HepG2 (cell line): ENCODE results near the gene ACADSB. TPM values are rescaled to one million over a fixed set of nuclear protein-coding genes. Genes with fewer than 3 reads are reported as not detected.
A peak's percentile ranks its signal among the peaks of the same experiment; 100 is the strongest.

Experiments
- AFF4 ChIP-seq: sonication (generic); formaldehyde crosslinking; IDR thresholded peaks from 2 replicates; pipeline ENCODE4 v1.4.0; 2020; ENCODE audit warnings: missing genetic modification reagents
- BATF2 ChIP-seq: sonication (generic); formaldehyde crosslinking; IDR thresholded peaks from 2 replicates; pipeline ENCODE4 v1.8.0; 2022; ENCODE audit warnings: mild to moderate bottlenecking, missing genetic modification reagents, moderate library complexity
- ERF ChIP-seq: IDR thresholded peaks from 2 replicates; pipeline ENCODE4 v1.6.1; 2018; ENCODE audit warnings: missing biosample characterization, missing genetic modification reagents
- FOXC1 ChIP-seq: sonication (generic); formaldehyde crosslinking; IDR thresholded peaks from 2 replicates; pipeline ENCODE4 v1.8.0; 2022; ENCODE audit warnings: mild to moderate bottlenecking, missing genetic modification reagents, borderline replicate concordance
- FOXP1 ChIP-seq, 2 experiments: fragments of 450-650 bp in 1 of 2; IDR thresholded peaks; 2 replicates each; pipeline ENCODE4 v1.6.1; 2017 to 2018; ENCODE audit warnings: antibody characterized with exemption in 1 of 2
- GABPB1 ChIP-seq: IDR thresholded peaks from 2 replicates; pipeline ENCODE4 v1.6.1; 2016; ENCODE audit warnings: mild to moderate bottlenecking, missing genetic modification reagents, moderate library complexity, missing compliant biosample characterization
- GATAD2A ChIP-seq: IDR thresholded peaks from 2 replicates; pipeline ENCODE4 v1.6.1; 2016
- GPN1 ChIP-seq: sonication (generic); formaldehyde crosslinking; IDR thresholded peaks from 2 replicates; pipeline ENCODE4 v1.5.1; 2020; ENCODE audit warnings: missing genetic modification reagents, borderline replicate concordance
- HOXD1 ChIP-seq: sonication (generic); formaldehyde crosslinking; IDR thresholded peaks from 2 replicates; pipeline ENCODE4 v1.5.0; 2020; ENCODE audit warnings: missing genetic modification reagents
- NFRKB ChIP-seq: fragments of 450-650 bp; IDR thresholded peaks from 2 replicates; pipeline ENCODE4 v1.6.1; 2017
- PITX1 ChIP-seq: sonication (generic); formaldehyde crosslinking; IDR thresholded peaks from 2 replicates; pipeline ENCODE4 v1.5.1; 2020; ENCODE audit warnings: mild to moderate bottlenecking, missing genetic modification reagents
- RNF219 ChIP-seq: sonication (generic); formaldehyde crosslinking; IDR thresholded peaks from 2 replicates; pipeline ENCODE4 v1.5.0; 2020; ENCODE audit warnings: mild to moderate bottlenecking, missing genetic modification reagents
- SCMH1 ChIP-seq: sonication (generic); formaldehyde crosslinking; IDR thresholded peaks from 2 replicates; pipeline ENCODE4 v1.9.0; 2021; ENCODE audit warnings: missing genetic modification reagents, mild to moderate bottlenecking, borderline replicate concordance
- SP1 ChIP-seq, 2 experiments: fragments of 450-650 bp in 1 of 2; sonication (generic) in 1 of 2; formaldehyde crosslinking in 1 of 2; IDR thresholded peaks; 2 replicates each; pipeline versions ENCODE4 v1.4.0 to v1.6.1; 2016 to 2020; ENCODE audit warnings: missing genetic modification reagents in 1 of 2
- THAP7 ChIP-seq: sonication (generic); formaldehyde crosslinking; IDR thresholded peaks from 2 replicates; pipeline ENCODE4 v1.8.1; 2023; ENCODE audit warnings: mild to moderate bottlenecking, missing genetic modification reagents
- USF2 ChIP-seq, 2 experiments: sonication (generic) in 1 of 2; formaldehyde crosslinking in 1 of 2; IDR thresholded peaks; 2 replicates each; pipeline versions ENCODE4 v1.5.1 to v1.6.1; 2011 to 2020; ENCODE audit warnings: borderline replicate concordance in 1 of 2, low read depth in 1 of 2, low read length in 1 of 2, mild to moderate bottlenecking in 1 of 2, missing genetic modification reagents in 1 of 2, moderate library complexity in 1 of 2
- polyA plus RNA-seq, 8 experiments: library from polyadenylated mRNA; depleted of rRNA in 3 of 8; stranded (reverse) in 7 of 8; unstranded in 1 of 8; fragments of >200 nt; fragmentation: Illumina TruSeq in 4 of 8; extraction: Trizol in 4 of 8; gene quantifications; 2 replicates each; pipeline versions ENCODE4 v1.2.1 to v1.2.3, GENCODE V29; 2011 to 2016; ENCODE audit warnings: low read depth in 4 of 8, missing spikeins in 1 of 8, mixed read lengths in 1 of 8; ENCODE audit not compliant: insufficient read depth in 1 of 8
- total RNA-seq, 5 experiments: library from RNA; depleted of rRNA; stranded (reverse); fragments of >200 nt; fragmentation: Illumina TruSeq; extraction: Trizol; gene quantifications; 2 replicates each; pipeline ENCODE4 v1.2.3, GENCODE V29; 2016; ENCODE audit warnings: low read depth in 1 of 5

ACADSB gene
- total and polyA plus RNA-seq, 2 of the 13 experiments (the other 11 are each of a cell fraction or from before 2014, with no cell fraction given) = 80.0 to 87.6 TPM

- TF ChIP-seq GPN1 = peak; percentile 13; the same call in 1 of the 2 replicates
- peak; percentile 78 for TF ChIP-seq ERF (CRISPR knock-in tag)
- peak; percentile 66; the same call in 1 of the 2 replicates for TF ChIP-seq HOXD1 (CRISPR knock-in tag)
- peak; percentile 78; the same call in 1 of the 2 replicates for TF ChIP-seq SP1 (IDR thresholded peaks at IDR 0.05)
- peak; percentile 91 for TF ChIP-seq SP1 (CRISPR knock-in tag; IDR thresholded peaks at IDR 0.05)
- peak; percentile 18; the same call in 1 of the 2 replicates for TF ChIP-seq FOXC1 (CRISPR knock-in tag)
- peak; percentile 86 for TF ChIP-seq NFRKB
- peak; percentile 99 for TF ChIP-seq THAP7 (CRISPR knock-in tag)
- peak; percentile 73 for TF ChIP-seq GABPB1
- TF ChIP-seq PITX1 (CRISPR knock-in tag) = peak; percentile 94
- no peak for TF ChIP-seq AFF4
- no peak for TF ChIP-seq SCMH1 (CRISPR knock-in tag)
- TF ChIP-seq RNF219 (CRISPR knock-in tag) = 0 out of 2 replicates have a peak, but pooled peaks have one; percentile 58
- 0 out of 2 replicates have a peak, but pooled peaks have one; percentile 6 for TF ChIP-seq USF2 (IDR thresholded peaks at IDR 0.05; ENCODE audit: low read depth, low read length)
- TF ChIP-seq USF2 (CRISPR knock-in tag; IDR thresholded peaks at IDR 0.05; ENCODE audit: borderline replicate concordance) = no peak
- no peak for TF ChIP-seq FOXP1 (IDR thresholded peaks at IDR 0.05)
- TF ChIP-seq FOXP1 (CRISPR knock-in tag; IDR thresholded peaks at IDR 0.05) = no peak
- no peak for TF ChIP-seq BATF2 (CRISPR knock-in tag)
- peak; percentile 66 for TF ChIP-seq GATAD2A (CRISPR knock-in tag)
These were observed at the start of gene ACADSB, which contains the start of gene IKZF5 (continued) for GRCh38 chr10:123008355-123009104.
